Panc1 (cell line): Measurements from ENCODE around the gene CDHR5. TPM values are rescaled to one million over a fixed set of nuclear protein-coding genes. Genes with fewer than 3 reads are reported as not detected.

Experiments used
- ATAC-seq: fragments of 200-7000 bp; cut with Tn5 transposase; 2 replicates; pipeline ENCODE4 v1.9.1; 2020; ENCODE audit warnings: mild to moderate bottlenecking, moderate library complexity
- BruUV-seq: library from RNA; stranded (reverse); fragments of 400-500 nt; replicated peaks from 2 replicates; lab custom pipeline; 2021; lab: Mats Ljungman, UMichigan
- CTCF ChIA-PET: fragments of 300-600 bp; sonication (Branson Sonifier 250); formaldehyde crosslinking; loops from one replicate; lab custom pipeline; 2022; ENCODE audit warnings: antibody characterized with exemption; lab: Charles Lee
- POLR2A ChIA-PET: fragments of 300-600 bp; sonication (Branson Sonifier 250); formaldehyde crosslinking; loops from one replicate; lab custom pipeline; 2022; ENCODE audit warnings: antibody characterized with exemption; lab: Charles Lee
- DNase-seq: peaks from one replicate; pipeline ENCODE4 v3.0.0-alpha.2; 2010; ENCODE audit warnings: low read depth, low spot score
- H3K27ac ChIP-seq: 2 replicates; pipeline ENCODE4 v1.5.1; 2011; ENCODE audit warnings: mild to moderate bottlenecking, low read length, inconsistent platforms
- H3K27me3 ChIP-seq: fragments of 200-500 bp; sonication (Bioruptor generic); 2 replicates; pipeline ENCODE4 v1.6.0; 2014; ENCODE audit warnings: low read length, inconsistent platforms; ENCODE audit not compliant: control insufficient read depth, insufficient read depth
- H3K36me3 ChIP-seq: fragments of 200-500 bp; sonication (Bioruptor generic); 2 replicates; pipeline ENCODE4 v1.5.1; 2014; ENCODE audit warnings: inconsistent platforms, mild to moderate bottlenecking, low read length, moderate library complexity; ENCODE audit not compliant: control insufficient read depth, insufficient read depth
- H3K4me1 ChIP-seq: 2 replicates; pipeline ENCODE4 v1.5.1; 2011; ENCODE audit warnings: inconsistent platforms, mild to moderate bottlenecking, low read length, moderate library complexity; ENCODE audit not compliant: control insufficient read depth, insufficient read depth
- H3K4me3 ChIP-seq, 2 experiments: 2 replicates each; pipeline ENCODE4 v1.5.1; 2011 to 2012; ENCODE audit warnings: low read depth in 2 of 2, low read length in 2 of 2, mild to moderate bottlenecking in 2 of 2, inconsistent platforms in 1 of 2, moderate library complexity in 1 of 2
- H3K9me3 ChIP-seq: fragments of 200-500 bp; sonication (Bioruptor generic); 2 replicates; pipeline ENCODE4 v1.5.1; 2014; ENCODE audit warnings: low read depth, mild to moderate bottlenecking, inconsistent platforms, low read length, moderate library complexity; ENCODE audit not compliant: control insufficient read depth, insufficient read depth
- POLR2AphosphoS5 ChIP-seq: IDR thresholded peaks from 2 replicates; pipeline ENCODE4 v1.6.1; 2012; ENCODE audit warnings: mild to moderate bottlenecking, low read depth, low read length, moderate library complexity
- SIN3A ChIP-seq: IDR thresholded peaks from 2 replicates; pipeline ENCODE4 v1.6.1; 2012; ENCODE audit warnings: low read depth, mild to moderate bottlenecking, low read length, moderate library complexity, borderline replicate concordance; ENCODE audit not compliant: insufficient read depth
- TCF7L2 ChIP-seq: IDR thresholded peaks from 2 replicates; pipeline ENCODE4 v1.6.1; 2011; ENCODE audit warnings: mild to moderate bottlenecking, low read depth, low read length, inconsistent platforms
- in situ Hi-C: cut with HindIII; loops from 2 replicates; pipeline ENCODE4 v1.10.0; 2016; ENCODE audit warnings: low sequenced_read_pairs, low pct_unique_long_range_greater_than_20kb
- intact Hi-C: fragments of 100-400 bp; cut with micrococcal nuclease; formaldehyde crosslinking; loops from one replicate; pipeline ENCODE4 v1.10.0; 2022; ENCODE audit not compliant: unreplicated experiment
- total RNA-seq: library from RNA; stranded (reverse); gene quantifications from one replicate; pipeline ENCODE4 v1.2.1, GENCODE V29; 2021; ENCODE audit not compliant: unreplicated experiment
- TF ChIP-seq, protein P1 (sequence below): fragments of 450-650 bp; IDR thresholded peaks from 2 replicates; pipeline ENCODE4 v1.5.1; 2017; ENCODE audit warnings: mild to moderate bottlenecking
- TF ChIP-seq, protein P2 (sequence below), 2 experiments: IDR thresholded peaks; 2 replicates each; pipeline ENCODE4 v1.6.1; 2011 to 2012; ENCODE audit warnings: low read depth in 2 of 2, control low read depth in 1 of 2, low read length in 1 of 2, mild to moderate bottlenecking in 1 of 2, moderate library complexity in 1 of 2; ENCODE audit not compliant: insufficient read depth in 1 of 2

Gene CDHR5
- total RNA-seq, 1 experiment from 2014 or later: not detected

DNA sequence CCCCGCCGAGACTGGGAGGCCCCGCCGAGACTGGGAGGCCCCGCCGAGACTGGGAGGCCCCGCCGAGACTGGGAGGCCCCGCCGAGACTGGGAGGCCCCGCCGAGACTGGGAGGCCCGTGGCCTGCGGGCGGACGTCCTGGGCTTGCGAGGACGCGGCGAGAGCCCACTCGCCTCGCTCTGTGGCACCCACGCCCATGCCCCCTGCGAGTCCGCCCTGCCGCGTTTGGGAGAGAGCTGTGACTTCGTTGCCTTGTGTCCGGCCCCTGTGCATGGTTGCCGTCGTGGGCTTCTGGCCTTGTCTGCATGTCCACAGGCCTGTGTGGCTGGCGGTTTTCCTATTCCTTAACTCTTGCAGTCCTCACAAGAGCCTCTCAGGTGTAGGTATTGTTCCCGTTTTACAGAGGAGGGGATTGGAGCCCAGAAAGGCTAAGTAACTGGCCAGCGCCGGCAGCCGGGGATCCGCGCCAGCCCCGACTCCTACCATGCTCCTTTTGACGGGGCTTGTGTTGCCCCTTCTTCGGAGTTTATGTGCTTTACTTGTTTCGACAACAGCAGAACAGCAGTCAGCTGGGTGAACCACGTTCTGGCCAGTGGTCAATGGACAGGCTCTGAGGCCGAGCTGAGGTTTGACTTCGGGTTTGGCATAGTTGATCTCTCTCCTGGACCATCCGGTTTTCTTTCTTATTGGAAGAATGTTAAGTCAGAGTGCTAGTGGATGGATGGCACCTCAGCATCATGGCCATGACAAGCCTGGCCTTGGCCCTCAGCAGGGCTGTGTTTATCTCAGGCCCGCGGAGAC, 47.7 kb downstream of the CDHR5 start:
- Histone ChIP-seq H3K4me3 (peak overlapping the region; percentile 82 to 96), H3K27ac (peak overlapping the region; percentile 95), H3K27me3 (no peaks in the 10 kb centered on the region), H3K9me3 (no peaks in the 10 kb centered on the region), H3K4me1 (peaks cover 35% of the 10 kb centered on the region), H3K36me3 (peaks cover 8% of the 10 kb centered on the region; the same call in 1 of the 2 replicates)
- no peak; the same call in 1 of the 2 replicates for TF ChIP-seq SIN3A
- TF ChIP-seq, protein P1, sequence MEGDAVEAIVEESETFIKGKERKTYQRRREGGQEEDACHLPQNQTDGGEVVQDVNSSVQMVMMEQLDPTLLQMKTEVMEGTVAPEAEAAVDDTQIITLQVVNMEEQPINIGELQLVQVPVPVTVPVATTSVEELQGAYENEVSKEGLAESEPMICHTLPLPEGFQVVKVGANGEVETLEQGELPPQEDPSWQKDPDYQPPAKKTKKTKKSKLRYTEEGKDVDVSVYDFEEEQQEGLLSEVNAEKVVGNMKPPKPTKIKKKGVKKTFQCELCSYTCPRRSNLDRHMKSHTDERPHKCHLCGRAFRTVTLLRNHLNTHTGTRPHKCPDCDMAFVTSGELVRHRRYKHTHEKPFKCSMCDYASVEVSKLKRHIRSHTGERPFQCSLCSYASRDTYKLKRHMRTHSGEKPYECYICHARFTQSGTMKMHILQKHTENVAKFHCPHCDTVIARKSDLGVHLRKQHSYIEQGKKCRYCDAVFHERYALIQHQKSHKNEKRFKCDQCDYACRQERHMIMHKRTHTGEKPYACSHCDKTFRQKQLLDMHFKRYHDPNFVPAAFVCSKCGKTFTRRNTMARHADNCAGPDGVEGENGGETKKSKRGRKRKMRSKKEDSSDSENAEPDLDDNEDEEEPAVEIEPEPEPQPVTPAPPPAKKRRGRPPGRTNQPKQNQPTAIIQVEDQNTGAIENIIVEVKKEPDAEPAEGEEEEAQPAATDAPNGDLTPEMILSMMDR: no peak
- no peak for TF ChIP-seq TCF7L2
- TF ChIP-seq POLR2AphosphoS5: no peak; the same call in 1 of the 2 replicates
- TF ChIP-seq, protein P2, sequence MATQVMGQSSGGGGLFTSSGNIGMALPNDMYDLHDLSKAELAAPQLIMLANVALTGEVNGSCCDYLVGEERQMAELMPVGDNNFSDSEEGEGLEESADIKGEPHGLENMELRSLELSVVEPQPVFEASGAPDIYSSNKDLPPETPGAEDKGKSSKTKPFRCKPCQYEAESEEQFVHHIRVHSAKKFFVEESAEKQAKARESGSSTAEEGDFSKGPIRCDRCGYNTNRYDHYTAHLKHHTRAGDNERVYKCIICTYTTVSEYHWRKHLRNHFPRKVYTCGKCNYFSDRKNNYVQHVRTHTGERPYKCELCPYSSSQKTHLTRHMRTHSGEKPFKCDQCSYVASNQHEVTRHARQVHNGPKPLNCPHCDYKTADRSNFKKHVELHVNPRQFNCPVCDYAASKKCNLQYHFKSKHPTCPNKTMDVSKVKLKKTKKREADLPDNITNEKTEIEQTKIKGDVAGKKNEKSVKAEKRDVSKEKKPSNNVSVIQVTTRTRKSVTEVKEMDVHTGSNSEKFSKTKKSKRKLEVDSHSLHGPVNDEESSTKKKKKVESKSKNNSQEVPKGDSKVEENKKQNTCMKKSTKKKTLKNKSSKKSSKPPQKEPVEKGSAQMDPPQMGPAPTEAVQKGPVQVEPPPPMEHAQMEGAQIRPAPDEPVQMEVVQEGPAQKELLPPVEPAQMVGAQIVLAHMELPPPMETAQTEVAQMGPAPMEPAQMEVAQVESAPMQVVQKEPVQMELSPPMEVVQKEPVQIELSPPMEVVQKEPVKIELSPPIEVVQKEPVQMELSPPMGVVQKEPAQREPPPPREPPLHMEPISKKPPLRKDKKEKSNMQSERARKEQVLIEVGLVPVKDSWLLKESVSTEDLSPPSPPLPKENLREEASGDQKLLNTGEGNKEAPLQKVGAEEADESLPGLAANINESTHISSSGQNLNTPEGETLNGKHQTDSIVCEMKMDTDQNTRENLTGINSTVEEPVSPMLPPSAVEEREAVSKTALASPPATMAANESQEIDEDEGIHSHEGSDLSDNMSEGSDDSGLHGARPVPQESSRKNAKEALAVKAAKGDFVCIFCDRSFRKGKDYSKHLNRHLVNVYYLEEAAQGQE (IDR thresholded peaks at IDR 0.05; ENCODE audit: insufficient read depth in 1 of 2, low read depth in 2 of 2, low read length in 1 of 2): no peak
- in situ Hi-C loops (no loop called here), intact Hi-C loops (no loop called here)
- DNase-seq: no peak
- ChIA-PET POLR2A (interaction anchor here (0.7 kb wide), 1 partner anchor 74 kb away, joined by 3 read pairs; no protein-coding TSS in a partner anchor), CTCF (no interaction called here)
- no peak for ATAC-seq
- BruUV-seq: no TSS peak

DNA sequence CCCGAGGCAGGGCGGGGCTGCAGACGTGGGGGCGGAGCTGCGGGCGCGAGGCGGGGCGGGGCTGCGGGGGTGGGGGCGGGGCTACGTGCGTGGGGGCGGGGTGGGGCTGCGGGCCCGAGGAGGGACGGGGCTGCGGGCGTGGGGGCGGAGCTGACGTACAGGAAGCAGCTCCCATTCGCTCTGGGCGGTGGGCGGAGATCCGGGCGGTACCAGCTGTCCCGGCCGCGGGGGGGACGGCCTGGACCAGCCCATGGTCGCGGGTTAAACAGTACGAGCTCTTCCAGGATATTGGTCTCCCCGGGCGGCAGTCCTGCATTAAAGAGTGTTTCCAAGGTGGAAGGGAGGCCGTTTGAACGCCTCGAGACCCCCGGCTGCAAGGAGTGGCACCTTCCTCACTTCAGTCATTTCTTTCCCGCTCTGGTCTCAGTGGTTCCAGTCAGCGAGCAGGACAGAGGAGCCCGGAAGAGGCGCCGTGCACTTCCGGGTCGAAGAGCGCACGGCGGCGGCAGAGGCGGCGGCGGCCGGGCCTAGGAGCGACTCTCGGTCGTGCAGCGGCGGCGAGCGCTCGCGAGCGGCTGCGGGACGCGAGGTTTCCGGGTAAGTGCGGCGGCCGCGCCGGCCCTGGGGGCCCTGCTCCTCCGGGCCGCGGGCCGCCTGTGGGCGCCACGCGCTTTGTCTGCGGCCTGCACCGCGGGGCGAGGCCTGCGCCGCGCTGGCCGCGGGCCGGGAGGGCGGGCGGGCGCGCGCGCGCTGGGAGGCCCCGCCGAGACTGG, 48.6 kb downstream of the CDHR5 start, which contains the start of gene PHRF1:
PHRF1 (plus strand) TSS at position 475 of the 773 bp plus-strand sequence. CDS start 5,043 bp downstream, outside the sequence.
- H3K27me3 ChIP-seq: no peaks in the 10 kb centered on the region
- no TSS peak for BruUV-seq
- peak within 1 kb of the TSS; percentile 83 to 96 for H3K4me3 ChIP-seq
- ChIA-PET POLR2A (interaction anchor here (0.6 to 1.5 kb wide), 3 partner anchors 13 to 169 kb away, joined by 5 read pairs; no protein-coding TSS in a partner anchor), CTCF (interaction anchor here (0.6 kb wide), 2 partner anchors 21 to 165 kb away, joined by 7 to 10 read pairs; no protein-coding TSS in a partner anchor)
- in situ Hi-C loops (no loop called here), intact Hi-C loops (no loop called here)
- DNase-seq (peak; percentile 87), ATAC-seq (peak; percentile 94)
- peak within 1 kb of the TSS; percentile 95 for H3K27ac ChIP-seq
- TF ChIP-seq, protein P1: no peak
- TF ChIP-seq, protein P2 (IDR thresholded peaks at IDR 0.05; ENCODE audit: insufficient read depth in 1 of 2, low read depth in 2 of 2, low read length in 1 of 2): no peak
- peak; percentile 97 for TF ChIP-seq POLR2AphosphoS5
- peak; percentile 75; the same call in 1 of the 2 replicates for TF ChIP-seq SIN3A
- peak; percentile 71; the same call in 1 of the 2 replicates for TF ChIP-seq TCF7L2
- peaks cover 6% of the 10 kb centered on the region; the same call in 1 of the 2 replicates for H3K36me3 ChIP-seq
- peaks cover 37% of the 10 kb centered on the region for H3K4me1 ChIP-seq
- no peaks in the 10 kb centered on the region for H3K9me3 ChIP-seq
